Kidney glomerular epithelial cell (primary cell): ENCODE data around the gene ZNF648.
A peak's percentile ranks its signal among the peaks of the same experiment; 100 is the strongest.
"Not testable (repeated sequence)": the region's sequence is repeated elsewhere in the genome, so short reads cannot be mapped to it uniquely, and the experiment has no call there.

Source experiments
- DNase-seq: peaks from one replicate; lab custom pipeline; 2025; lab: John Stamatoyannopoulos, UW

Gene ZNF648, protein sequence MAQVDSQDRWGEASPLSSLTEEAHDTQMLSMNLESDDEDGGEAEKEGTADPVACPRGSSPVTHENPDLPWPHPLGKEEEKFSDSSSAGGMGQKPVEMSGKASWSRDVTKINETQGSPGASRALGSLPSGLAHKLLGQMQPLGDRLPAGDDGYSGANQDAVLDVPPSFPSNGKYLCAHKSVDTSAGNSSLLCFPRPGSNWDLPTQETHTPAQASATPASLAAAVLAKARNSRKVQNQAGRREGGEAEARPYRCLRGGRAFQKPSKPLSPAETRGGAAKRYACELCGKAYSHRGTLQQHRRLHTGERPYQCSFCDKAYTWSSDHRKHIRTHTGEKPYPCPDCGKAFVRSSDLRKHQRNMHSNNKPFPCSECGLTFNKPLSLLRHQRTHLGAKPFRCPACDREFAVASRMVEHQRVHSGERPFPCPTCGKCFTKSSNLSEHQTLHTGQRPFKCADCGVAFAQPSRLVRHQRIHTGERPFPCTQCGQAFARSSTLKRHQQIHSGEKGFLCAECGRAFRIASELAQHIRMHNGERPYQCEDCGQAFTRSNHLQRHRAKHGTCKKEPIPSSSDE

DNA sequence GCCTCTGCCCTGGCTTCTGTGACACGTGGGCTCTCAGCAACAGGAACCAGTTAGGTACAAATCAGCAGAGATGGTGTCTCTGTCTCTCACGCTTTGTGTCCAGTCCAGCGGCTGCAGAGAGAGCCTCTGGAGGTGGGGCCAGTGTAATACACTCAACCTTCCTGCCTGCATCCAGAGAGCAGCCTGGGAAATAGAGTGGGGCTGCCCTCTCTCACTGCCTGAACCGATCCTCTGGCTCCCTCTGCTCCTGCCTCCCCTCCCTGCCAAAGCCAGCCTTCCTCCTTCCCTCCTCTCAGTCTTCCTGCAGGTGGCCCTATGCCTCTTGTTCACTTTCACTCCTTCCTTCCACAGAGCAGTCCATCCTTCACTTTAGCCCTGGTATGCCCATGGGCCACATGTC is at the start of gene ZNF648:
TSS of gene ZNF648 (minus strand) at position 119 of the 400 bp plus-strand sequence. CDS start 3,702 bp downstream, outside the sequence.
- no peak for DNase-seq

DNA sequence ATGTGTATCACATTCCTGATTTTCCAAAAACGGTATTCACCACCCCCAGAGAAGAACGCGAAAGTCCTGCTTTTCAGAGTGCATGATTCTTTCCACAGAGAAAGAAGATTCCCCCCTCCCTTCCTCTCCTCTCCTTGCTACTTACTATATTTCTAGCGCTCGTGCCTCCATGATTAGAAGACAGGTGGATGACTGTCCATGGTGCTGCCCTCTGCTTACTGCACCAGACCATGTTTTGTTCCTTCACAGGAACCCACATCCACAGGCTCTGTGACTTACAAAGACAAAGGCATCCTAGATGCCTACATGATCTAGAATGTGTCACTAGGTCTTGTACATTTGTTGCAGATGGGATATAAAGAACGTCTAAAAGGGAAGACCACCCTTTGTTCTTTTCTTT is 49.1 kb upstream of the ZNF648 start:
- DNase-seq: no peak

- no peak for DNase-seq
Measured at GRCh38 chr1:182109771-182110170, 48.3 kb upstream of the ZNF648 start.

DNA sequence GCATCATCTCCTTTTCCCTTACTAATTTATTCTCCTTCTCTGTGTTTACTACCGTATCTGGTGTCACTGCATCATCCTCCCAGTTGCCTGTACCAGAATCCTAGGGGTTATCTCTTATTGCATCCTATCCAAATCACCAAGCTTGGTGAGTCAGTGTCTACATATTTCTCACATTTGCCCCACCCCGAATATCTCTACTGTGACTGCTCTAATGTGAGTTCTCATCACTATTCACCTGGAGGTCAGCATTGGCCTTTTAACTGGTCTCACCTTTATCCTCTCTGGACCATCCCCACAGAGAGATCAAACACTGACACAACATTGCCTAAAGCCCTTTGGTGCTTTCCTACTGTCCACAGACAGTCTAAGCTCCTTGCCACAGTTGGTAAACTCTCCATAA is 45.7 kb upstream of the ZNF648 start:
- DNase-seq: no peak

DNA sequence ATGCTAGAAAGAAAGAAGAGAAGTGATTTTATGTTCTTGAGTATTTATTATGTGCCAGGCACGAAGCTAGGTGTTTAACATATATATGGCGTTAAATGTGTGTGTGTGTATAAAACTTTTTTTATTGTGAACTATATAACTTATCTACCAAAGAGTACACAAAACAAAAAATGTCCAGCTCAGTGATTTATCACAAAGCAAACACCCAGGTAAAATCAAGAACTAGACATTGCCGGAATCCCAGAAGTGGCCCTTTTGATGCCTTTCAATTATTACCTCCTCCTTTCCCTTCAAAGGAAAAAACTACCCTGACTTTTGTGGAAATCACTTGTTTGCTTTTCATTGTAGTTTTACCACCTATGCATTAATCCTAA is 40.5 kb upstream of the ZNF648 start:
- no peak for DNase-seq

GRCh38 chr1:182101415-182102042 is 40.0 kb upstream of the ZNF648 start:
- DNase-seq: peak; percentile 18

GRCh38 chr1:182098301-182098700 is 36.8 kb upstream of the ZNF648 start:
- no peak for DNase-seq

GRCh38 chr1:182095946-182096345 is 34.4 kb upstream of the ZNF648 start:
- no peak for DNase-seq

GRCh38 chr1:182094514-182095005 is 33.0 kb upstream of the ZNF648 start:
- DNase-seq: not testable (repeated sequence)

DNA sequence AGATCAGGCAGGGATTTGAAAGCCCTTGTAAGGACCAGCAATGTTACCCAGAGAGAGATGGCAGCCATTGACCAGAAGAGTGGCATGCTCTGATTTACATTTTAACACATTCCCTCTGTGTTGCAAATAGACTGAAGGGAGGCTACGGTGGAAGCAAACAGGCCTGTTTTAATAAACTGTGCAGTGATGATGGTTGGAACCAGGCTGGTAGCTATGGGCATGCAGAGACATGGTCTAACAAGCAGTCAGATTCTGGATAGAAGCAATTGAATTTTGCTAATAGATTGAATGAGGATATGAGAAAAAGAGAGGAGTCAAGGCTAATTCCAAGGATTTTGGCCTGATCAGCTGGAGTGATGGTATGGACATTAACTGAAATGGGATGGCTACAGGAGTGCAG is 32.3 kb upstream of the ZNF648 start:
- DNase-seq: no peak

DNA sequence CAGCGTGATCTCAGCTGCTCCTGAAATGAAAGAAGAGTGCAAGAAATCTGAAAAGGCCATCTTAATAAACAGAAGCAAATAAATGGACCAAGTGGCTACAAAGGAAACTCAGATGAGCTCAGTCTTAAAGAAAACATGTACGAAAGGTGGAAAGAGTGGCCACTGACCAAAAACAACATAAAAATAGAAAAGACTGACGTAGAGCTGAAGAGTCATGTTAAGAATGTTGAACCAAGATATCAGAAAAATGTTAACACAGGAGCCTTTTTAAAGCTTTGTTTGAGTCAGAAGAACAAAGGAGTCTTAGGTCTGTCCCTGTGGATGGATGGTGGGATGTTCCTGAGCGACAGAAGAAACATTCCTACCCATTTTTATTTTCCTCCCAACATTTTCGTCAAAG is 30.8 kb upstream of the ZNF648 start:
- peak; percentile 83 for DNase-seq

DNA sequence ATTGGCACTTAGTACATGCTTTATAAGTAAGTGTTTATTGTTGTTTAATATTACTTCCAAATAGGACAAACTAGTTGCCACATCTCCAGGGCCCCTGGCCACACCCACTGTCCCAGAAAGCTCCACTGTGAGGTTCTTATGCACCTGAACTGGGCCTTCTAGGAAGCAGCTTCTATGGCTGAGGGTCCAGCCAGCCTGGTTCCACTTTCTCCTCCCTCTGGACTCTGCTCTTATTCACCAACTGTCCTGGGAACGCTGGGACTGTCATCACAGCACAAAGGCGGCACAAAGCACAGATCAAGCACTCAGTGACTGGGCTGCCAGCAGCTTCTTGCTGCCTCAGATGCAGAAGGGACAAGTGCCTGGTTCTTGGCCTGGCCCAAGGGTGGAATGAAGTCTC is 29.6 kb upstream of the ZNF648 start:
- no peak for DNase-seq

- no peak for DNase-seq
Measured at GRCh38 chr1:182087719-182088350, 26.3 kb upstream of the ZNF648 start.

DNA sequence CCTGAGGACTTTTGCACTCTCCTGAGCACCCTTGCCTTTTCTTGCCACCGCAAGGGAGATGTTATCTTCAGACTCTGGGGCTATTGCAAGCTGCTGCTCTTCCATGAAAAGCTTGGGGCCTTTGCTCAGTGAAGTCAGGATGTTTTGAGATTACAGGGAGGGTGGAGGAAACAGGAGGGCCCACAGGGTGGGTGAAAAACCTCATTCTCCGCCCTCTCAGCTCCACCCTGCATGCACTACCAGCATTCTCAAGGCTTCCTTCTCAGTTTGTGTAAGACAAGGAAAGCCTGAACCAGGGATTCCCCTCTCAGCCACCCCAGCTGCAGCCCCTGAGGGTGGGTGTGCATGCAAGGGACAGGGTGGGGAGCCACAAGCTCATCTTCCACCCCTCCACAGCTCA is 25.8 kb upstream of the ZNF648 start:
- DNase-seq: no peak

- DNase-seq: no peak
Measured at GRCh38 chr1:182086620-182087019, 25.1 kb upstream of the ZNF648 start.

DNA sequence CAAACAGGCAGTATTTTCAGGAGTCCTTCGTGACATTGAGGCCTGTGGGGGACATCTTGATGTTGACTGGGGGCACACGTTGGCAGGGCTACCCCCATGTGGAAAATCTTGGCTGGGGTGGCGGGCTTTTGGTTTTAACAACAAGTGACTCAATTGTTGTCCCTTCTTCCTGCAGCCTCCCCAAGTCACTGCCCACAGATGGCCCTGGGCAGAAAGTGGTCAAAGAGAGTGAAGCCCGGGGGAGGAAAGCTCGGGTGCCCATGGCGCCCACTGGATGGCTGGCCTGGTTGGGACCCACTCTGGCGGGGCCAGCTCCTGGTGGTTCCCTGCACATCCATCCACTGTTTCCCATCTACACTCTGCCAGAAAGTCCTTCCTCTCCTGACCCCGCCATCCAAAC is 24.6 kb upstream of the ZNF648 start:
- no peak for DNase-seq

GRCh38 chr1:182085726-182086125 is 24.2 kb upstream of the ZNF648 start:
- no peak for DNase-seq

DNA sequence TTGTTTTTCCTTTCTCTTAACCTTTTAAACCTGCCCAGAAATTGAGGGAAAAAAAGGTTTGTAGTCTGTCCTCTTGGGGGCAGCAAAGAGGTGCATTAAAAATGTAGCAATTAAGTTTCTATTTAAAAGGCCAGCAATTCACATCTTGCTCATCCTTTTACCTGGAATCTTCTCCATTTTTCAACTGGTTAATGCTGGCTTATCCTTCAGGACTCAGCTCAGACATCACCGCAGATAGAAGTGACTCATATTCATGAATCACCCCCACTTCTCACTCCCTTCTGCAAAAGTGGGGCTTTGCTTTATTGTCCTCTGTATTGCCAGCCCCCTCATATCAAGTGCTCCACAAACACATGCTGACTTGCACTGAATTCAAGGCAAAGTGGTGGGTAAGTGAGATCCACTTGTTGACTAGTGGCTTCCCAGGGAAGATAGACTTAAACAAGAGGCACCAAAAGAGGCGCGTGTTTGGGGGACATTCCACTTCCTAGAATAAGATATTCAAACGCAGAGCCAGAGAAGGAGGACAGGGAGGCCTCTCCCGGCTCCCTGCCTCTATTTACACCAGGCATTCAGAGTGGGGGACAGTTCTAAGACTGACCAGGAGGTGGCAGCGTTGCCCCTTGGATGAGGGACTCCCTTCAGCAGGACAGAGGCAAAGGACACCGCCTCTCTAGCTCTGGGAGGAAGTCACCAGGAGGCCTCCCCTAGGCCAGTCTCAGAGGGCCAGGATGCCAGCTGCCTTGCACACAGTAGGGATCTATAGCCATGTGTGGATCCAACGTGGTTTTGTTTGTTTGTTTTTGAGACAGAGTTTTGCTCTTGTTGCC is 23.2 kb upstream of the ZNF648 start:
- DNase-seq: peak; percentile 78

GRCh38 chr1:182083851-182084486 is 22.5 kb upstream of the ZNF648 start:
- DNase-seq: no peak

GRCh38 chr1:182080955-182081582 is 19.6 kb upstream of the ZNF648 start:
- DNase-seq: peak; percentile 38

DNA sequence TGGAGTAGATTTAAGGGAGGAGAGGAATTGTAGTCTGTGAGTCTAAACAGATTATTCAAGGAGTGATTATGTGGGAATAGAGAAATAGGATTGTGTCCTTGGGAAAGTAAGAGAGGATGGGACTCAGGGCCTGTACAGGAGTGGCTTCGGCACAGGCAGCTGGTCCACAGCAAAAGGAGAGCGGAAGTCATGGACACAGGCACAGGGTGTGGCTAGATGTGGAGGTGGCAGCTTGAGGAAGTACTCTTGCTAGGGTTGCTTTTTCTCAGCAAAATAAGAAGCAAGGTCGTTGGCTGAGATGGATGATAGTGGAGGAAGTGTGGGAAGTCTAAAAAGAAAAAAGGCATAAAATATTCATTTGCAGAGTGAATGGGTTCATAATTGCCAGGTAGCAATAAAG is 18.5 kb upstream of the ZNF648 start:
- no peak for DNase-seq
